GM12878 (cell line): Measurements from ENCODE around the gene SNAPC2. TPM values are rescaled to one million over a fixed set of nuclear protein-coding genes. Genes with fewer than 3 reads are reported as not detected.

Experiments used
- ATAC-seq: fragments of 200-7000 bp; cut with Tn5 transposase; 3 replicates; pipeline ENCODE4 v1.9.1; 2020; ENCODE audit warnings: mild to moderate bottlenecking, moderate library complexity
- BruUV-seq: library from RNA; stranded (reverse); fragments of 400-500 nt; replicated peaks from 2 replicates; lab custom pipeline; 2021; lab: Mats Ljungman, UMichigan
- CTCF ChIA-PET: fragments of 300-600 bp; sonication (Branson Sonifier 250); formaldehyde crosslinking; extraction: SDS; loops from one replicate; lab custom pipeline; 2021; ENCODE audit warnings: inconsistent platforms; lab: Yijun Ruan, JAX
- POLR2A ChIA-PET: fragments of 350-600 bp; formaldehyde crosslinking; extraction: SDS; loops from one replicate; lab custom pipeline; 2021; ENCODE audit warnings: inconsistent platforms; lab: Charles Lee
- RAD21 ChIA-PET: fragments of 300-600 bp; sonication (Branson Sonifier 250); formaldehyde crosslinking; loops from one replicate; lab custom pipeline; 2023; ENCODE audit warnings: antibody characterized with exemption; ENCODE audit not compliant: unreplicated experiment; lab: Charles Lee
- SMC1A ChIA-PET: fragments of 300-600 bp; sonication (Branson Sonifier 250); formaldehyde crosslinking; loops from one replicate; lab custom pipeline; 2023; ENCODE audit not compliant: unreplicated experiment, uncharacterized antibody; lab: Charles Lee
- DNase-seq: peaks from one replicate; pipeline ENCODE4 v3.0.0-alpha.2; 2011; ENCODE audit warnings: low read depth, low spot score
- FAIRE-seq: peaks from 3 replicates; lab custom pipeline; 2011; peaks lifted over from hg19 to GRCh38; lab: Jason Lieb, UNC
- H2AFZ ChIP-seq: 2 replicates; pipeline ENCODE4 v1.6.0; 2011; ENCODE audit warnings: low read depth, low read length, control low read depth; ENCODE audit not compliant: control insufficient read depth
- H3K27ac ChIP-seq: 2 replicates; pipeline ENCODE4 v1.5.1; 2011; ENCODE audit warnings: control low read depth; ENCODE audit not compliant: control insufficient read depth, insufficient read depth
- H3K27me3 ChIP-seq, 2 experiments: replicated peaks in 1 of 2; 2 replicates each; pipeline versions ENCODE4 v1.6.0 to v1.6.1; 2011; ENCODE audit warnings: low read length in 1 of 2; ENCODE audit not compliant: control insufficient read depth in 2 of 2, insufficient read depth in 2 of 2
- H3K36me3 ChIP-seq, 2 experiments: 2 replicates each; pipeline ENCODE4 v1.5.1; 2011; ENCODE audit warnings: low read length in 1 of 2; ENCODE audit not compliant: control insufficient read depth in 2 of 2, insufficient read depth in 2 of 2
- H3K4me1 ChIP-seq: 2 replicates; pipeline ENCODE4 v1.6.1; 2011; ENCODE audit warnings: mild to moderate bottlenecking, low read length, moderate library complexity, mixed read lengths; ENCODE audit not compliant: control insufficient read depth, insufficient read depth
- H3K4me2 ChIP-seq: 2 replicates; pipeline ENCODE4 v1.6.0; 2011; ENCODE audit warnings: control low read depth; ENCODE audit not compliant: control insufficient read depth, insufficient read depth
- H3K4me3 ChIP-seq: fragments of 200-600 bp; sonication (generic); 2 replicates; pipeline ENCODE4 v1.5.1; 2016
- H3K79me2 ChIP-seq: 2 replicates; pipeline ENCODE4 v1.6.0; 2011; ENCODE audit warnings: low read length; ENCODE audit not compliant: control insufficient read depth, insufficient read depth
- H3K9ac ChIP-seq: 2 replicates; pipeline ENCODE4 v1.8.0; 2011; ENCODE audit warnings: low read length, control low read depth, mixed read lengths; ENCODE audit not compliant: control insufficient read depth, insufficient read depth
- H3K9me3 ChIP-seq: replicated peaks from 3 replicates; pipeline ENCODE4 v1.5.1; 2011; ENCODE audit warnings: mild to moderate bottlenecking, low read length; ENCODE audit not compliant: control insufficient read depth, insufficient read depth
- H4K20me1 ChIP-seq: 2 replicates; pipeline ENCODE4 v1.6.0; 2011; ENCODE audit not compliant: control insufficient read depth, insufficient read depth
- BCL11A ChIP-seq: IDR thresholded peaks from 2 replicates; pipeline ENCODE4 v1.6.1; 2011; ENCODE audit warnings: low read depth, low read length
- CEBPB ChIP-seq, 2 experiments: fragments of 150-350 bp in 1 of 2; IDR thresholded peaks; 2 replicates each; pipeline ENCODE4 v1.6.1; 2012 to 2014; ENCODE audit warnings: low read depth in 2 of 2, low read length in 2 of 2, borderline replicate concordance in 1 of 2, inconsistent platforms in 1 of 2
- CHD1 ChIP-seq: IDR thresholded peaks from 2 replicates; pipeline ENCODE4 v1.6.1; 2012; ENCODE audit warnings: low read depth, low read length, improper control_type of control experiment
- GABPA ChIP-seq: IDR thresholded peaks from 2 replicates; pipeline ENCODE4 v1.6.1; 2014; ENCODE audit warnings: antibody characterized with exemption, low read depth, mild to moderate bottlenecking, inconsistent platforms
- JUND ChIP-seq: IDR thresholded peaks from 2 replicates; pipeline ENCODE4 v1.6.1; 2012; ENCODE audit warnings: low read depth, mild to moderate bottlenecking, low read length, improper control_type of control experiment, moderate library complexity
- KDM1A ChIP-seq: fragments of 200-600 bp; sonication (generic); IDR thresholded peaks from 2 replicates; pipeline ENCODE4 v1.6.1; 2016; ENCODE audit warnings: borderline replicate concordance
- SIN3A ChIP-seq: IDR thresholded peaks from 2 replicates; pipeline ENCODE4 v1.6.1; 2012; ENCODE audit warnings: low read depth, low read length, improper control_type of control experiment
- SPI1 ChIP-seq: IDR thresholded peaks from 2 replicates; pipeline ENCODE4 v1.6.1; 2011; ENCODE audit warnings: low read depth, mild to moderate bottlenecking, low read length, moderate library complexity, borderline replicate concordance; ENCODE audit not compliant: insufficient read depth
- YBX1 ChIP-seq: fragments of 450-650 bp; IDR thresholded peaks from 2 replicates; pipeline ENCODE4 v1.6.1; 2016; ENCODE audit warnings: antibody characterized with exemption
- WGBS: methylation state at CpG from one replicate; pipeline ENCODE4 v1.1.6; 2016; ENCODE audit warnings: low lambda C conversion rate; ENCODE audit not compliant: insufficient replicate concordance, insufficient coverage; ENCODE audit errors: missing lambda C conversion rate; 5-methylcytosine and 5-hydroxymethylcytosine counted together
- in situ Hi-C: fragments of 300-500 bp; cut with MboI; formaldehyde crosslinking; loops from 9 replicates; pipeline ENCODE4 v1.14.3; 2018; ENCODE audit warnings: mixed read lengths
- intact Hi-C: fragments of 100-400 bp; cut with micrococcal nuclease; formaldehyde crosslinking; loops from one replicate; pipeline ENCODE4 v1.14.2; 2022; ENCODE audit not compliant: unreplicated experiment
- polyA plus RNA-seq, 11 experiments: library from polyadenylated mRNA; depleted of rRNA in 4 of 11; unstranded in 6 of 11; stranded (reverse) in 5 of 11; fragments of >200 nt; fragmentation: Nextera tagmentation in 4 of 11; fragmentation: Illumina TruSeq in 1 of 11; extraction: Ambion mirVana in 4 of 11; extraction: Trizol in 1 of 11; gene quantifications; 1 replicate in 1 of 11; 2 replicates in 10 of 11; pipeline versions ENCODE4 v1.2.1 to v1.2.3, GENCODE V29; 2011 to 2016; ENCODE audit warnings: inconsistent platforms in 2 of 11, missing spikeins in 2 of 11, low read depth in 1 of 11
- total RNA-seq, 4 experiments: library from RNA; depleted of rRNA in 3 of 4; stranded (reverse); fragments of >200 nt in 3 of 4; fragmentation: Illumina TruSeq in 1 of 4; extraction: Trizol in 1 of 4; gene quantifications; 2 replicates each; pipeline versions ENCODE4 v1.2.1 to v1.2.3, GENCODE V29; 2013 to 2021
- TF ChIP-seq, protein P1 (sequence below): IDR thresholded peaks from 2 replicates; pipeline ENCODE4 v1.6.1; 2012; ENCODE audit warnings: improper control_type of control experiment, low read depth, low read length; ENCODE audit not compliant: insufficient replicate concordance

The SNAPC2 gene
- total and polyA plus RNA-seq, 10 of the 15 experiments (the other 5 are each of a cell fraction or from before 2014, with no cell fraction given), result 0.19 to 20.8 (median 12.6) TPM

DNA sequence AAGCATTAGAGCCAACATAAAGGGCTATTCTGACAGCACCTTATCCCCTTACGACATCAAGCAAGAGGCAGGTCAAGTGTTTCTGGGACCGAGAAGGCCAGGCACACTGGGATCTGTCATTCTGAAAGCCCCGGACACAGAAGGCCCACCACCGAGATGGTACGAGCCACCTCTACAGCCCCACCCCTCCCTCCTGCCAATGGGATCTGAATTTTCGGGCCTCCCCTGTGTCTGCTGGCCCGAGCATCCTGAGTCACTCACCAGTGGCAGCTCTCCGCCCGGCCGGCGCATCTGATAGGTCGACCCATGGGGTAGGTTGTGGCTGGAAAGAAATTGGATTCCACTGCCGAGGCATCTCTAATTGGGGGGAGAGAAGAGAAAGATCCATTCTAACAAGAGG is 20.7 kb downstream of the SNAPC2 start:
- FAIRE-seq, result no peak
- Histone ChIP-seq H2AFZ (no peak overlapping the region), H3K9me3 (no peaks in the 10 kb centered on the region), H3K4me3 (no peak overlapping the region), H3K27ac (no peak overlapping the region), H4K20me1 (no peaks in the 10 kb centered on the region), H3K4me1 (peaks cover 7% of the 10 kb centered on the region), H3K36me3 (peaks cover 7 to 12% of the 10 kb centered on the region in 2 experiments; a peak in 3 of 4 replicates), H3K79me2 (peaks cover 23% of the 10 kb centered on the region), H3K9ac (no peak overlapping the region), H3K4me2 (no peak overlapping the region), H3K27me3 (no peaks in the 10 kb centered on the region)
- no peak for ATAC-seq
- RAD21 ChIA-PET, result no interaction called here
- TF ChIP-seq CHD1 (no peak), BCL11A (no peak), YBX1 (no peak), GABPA (no peak), SPI1 (no peak), CEBPB (IDR thresholded peaks at IDR 0.05; ENCODE audit: borderline replicate concordance in 1 of 2, low read depth in 2 of 2, low read length in 2 of 2) (no peak), SIN3A (no peak), JUND (no peak), KDM1A (no peak)
- TF ChIP-seq, protein P1, sequence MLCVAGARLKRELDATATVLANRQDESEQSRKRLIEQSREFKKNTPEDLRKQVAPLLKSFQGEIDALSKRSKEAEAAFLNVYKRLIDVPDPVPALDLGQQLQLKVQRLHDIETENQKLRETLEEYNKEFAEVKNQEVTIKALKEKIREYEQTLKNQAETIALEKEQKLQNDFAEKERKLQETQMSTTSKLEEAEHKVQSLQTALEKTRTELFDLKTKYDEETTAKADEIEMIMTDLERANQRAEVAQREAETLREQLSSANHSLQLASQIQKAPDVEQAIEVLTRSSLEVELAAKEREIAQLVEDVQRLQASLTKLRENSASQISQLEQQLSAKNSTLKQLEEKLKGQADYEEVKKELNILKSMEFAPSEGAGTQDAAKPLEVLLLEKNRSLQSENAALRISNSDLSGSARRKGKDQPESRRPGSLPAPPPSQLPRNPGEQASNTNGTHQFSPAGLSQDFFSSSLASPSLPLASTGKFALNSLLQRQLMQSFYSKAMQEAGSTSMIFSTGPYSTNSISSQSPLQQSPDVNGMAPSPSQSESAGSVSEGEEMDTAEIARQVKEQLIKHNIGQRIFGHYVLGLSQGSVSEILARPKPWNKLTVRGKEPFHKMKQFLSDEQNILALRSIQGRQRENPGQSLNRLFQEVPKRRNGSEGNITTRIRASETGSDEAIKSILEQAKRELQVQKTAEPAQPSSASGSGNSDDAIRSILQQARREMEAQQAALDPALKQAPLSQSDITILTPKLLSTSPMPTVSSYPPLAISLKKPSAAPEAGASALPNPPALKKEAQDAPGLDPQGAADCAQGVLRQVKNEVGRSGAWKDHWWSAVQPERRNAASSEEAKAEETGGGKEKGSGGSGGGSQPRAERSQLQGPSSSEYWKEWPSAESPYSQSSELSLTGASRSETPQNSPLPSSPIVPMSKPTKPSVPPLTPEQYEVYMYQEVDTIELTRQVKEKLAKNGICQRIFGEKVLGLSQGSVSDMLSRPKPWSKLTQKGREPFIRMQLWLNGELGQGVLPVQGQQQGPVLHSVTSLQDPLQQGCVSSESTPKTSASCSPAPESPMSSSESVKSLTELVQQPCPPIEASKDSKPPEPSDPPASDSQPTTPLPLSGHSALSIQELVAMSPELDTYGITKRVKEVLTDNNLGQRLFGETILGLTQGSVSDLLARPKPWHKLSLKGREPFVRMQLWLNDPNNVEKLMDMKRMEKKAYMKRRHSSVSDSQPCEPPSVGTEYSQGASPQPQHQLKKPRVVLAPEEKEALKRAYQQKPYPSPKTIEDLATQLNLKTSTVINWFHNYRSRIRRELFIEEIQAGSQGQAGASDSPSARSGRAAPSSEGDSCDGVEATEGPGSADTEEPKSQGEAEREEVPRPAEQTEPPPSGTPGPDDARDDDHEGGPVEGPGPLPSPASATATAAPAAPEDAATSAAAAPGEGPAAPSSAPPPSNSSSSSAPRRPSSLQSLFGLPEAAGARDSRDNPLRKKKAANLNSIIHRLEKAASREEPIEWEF, result no peak
- intact Hi-C loops, result loop anchor here (10.0 kb wide), 1 partner anchor 214 kb away; no protein-coding TSS in a partner anchor
- in situ Hi-C loops, result loop anchor here (10.0 kb wide), 1 partner anchor 314 kb away; no protein-coding TSS in a partner anchor
- no TSS peak for BruUV-seq
- SMC1A ChIA-PET, result interaction anchor here (0.6 kb wide), 1 partner anchor 137 kb away, joined by 4 read pairs; no protein-coding TSS in a partner anchor
- no peak for DNase-seq
- CTCF ChIA-PET, result interaction anchor here (0.6 to 1.1 kb wide), 3 partner anchors 12 to 31 kb away, joined by 3 to 7 read pairs (median 4); no protein-coding TSS in a partner anchor
- 97% methylated on average over 13 of the region's 13 CpGs for WGBS
- POLR2A ChIA-PET, result no interaction called here
